Measurements from ENCODE around the gene PIK3C2G. TPM values are rescaled to one million over a fixed set of nuclear protein-coding genes. Genes with fewer than 3 reads are reported as not detected.

PIK3C2G gene
- total and polyA plus RNA-seq, 2 donors from 2014 or later: 4.4 to 5.8 TPM

GRCh38 chr12:18612971-18613370 is 351.7 kb downstream of the PIK3C2G start:
- no peaks in the 10 kb centered on the region for H3K9me3 ChIP-seq (ENCODE audit: control insufficient read depth in 2 of 3, insufficient read depth in 1 of 3, low read length in 3 of 3)
- intact Hi-C loops (cut with DNase I): no loop called here
- FAIRE-seq (no peak), DNase-seq (no peak)
- no peaks in the 10 kb centered on the region for H3K27me3 ChIP-seq (ENCODE audit: control insufficient read depth, insufficient read depth, low read length)
- H3K4me3 ChIP-seq (ENCODE audit: low read length in 3 of 3): no peak overlapping the region
- H3K4me1 ChIP-seq (ENCODE audit: control insufficient read depth in 2 of 3, insufficient read depth in 2 of 3, low read depth in 1 of 3, low read length in 3 of 3): no peaks in the 10 kb centered on the region
- TF ChIP-seq, protein P1, sequence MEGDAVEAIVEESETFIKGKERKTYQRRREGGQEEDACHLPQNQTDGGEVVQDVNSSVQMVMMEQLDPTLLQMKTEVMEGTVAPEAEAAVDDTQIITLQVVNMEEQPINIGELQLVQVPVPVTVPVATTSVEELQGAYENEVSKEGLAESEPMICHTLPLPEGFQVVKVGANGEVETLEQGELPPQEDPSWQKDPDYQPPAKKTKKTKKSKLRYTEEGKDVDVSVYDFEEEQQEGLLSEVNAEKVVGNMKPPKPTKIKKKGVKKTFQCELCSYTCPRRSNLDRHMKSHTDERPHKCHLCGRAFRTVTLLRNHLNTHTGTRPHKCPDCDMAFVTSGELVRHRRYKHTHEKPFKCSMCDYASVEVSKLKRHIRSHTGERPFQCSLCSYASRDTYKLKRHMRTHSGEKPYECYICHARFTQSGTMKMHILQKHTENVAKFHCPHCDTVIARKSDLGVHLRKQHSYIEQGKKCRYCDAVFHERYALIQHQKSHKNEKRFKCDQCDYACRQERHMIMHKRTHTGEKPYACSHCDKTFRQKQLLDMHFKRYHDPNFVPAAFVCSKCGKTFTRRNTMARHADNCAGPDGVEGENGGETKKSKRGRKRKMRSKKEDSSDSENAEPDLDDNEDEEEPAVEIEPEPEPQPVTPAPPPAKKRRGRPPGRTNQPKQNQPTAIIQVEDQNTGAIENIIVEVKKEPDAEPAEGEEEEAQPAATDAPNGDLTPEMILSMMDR (IDR thresholded peaks at IDR 0.05; ENCODE audit: borderline replicate concordance, extremely low read depth, insufficient read depth): no peak
- H3K27ac ChIP-seq (ENCODE audit: low read depth in 2 of 2, low read length in 2 of 2): no peak overlapping the region
- no peak overlapping the region for H3K9ac ChIP-seq (ENCODE audit: low read length in 3 of 3)
- H3K36me3 ChIP-seq (ENCODE audit: control insufficient read depth in 2 of 3, insufficient read depth in 3 of 3, low read length in 3 of 3): no peaks in the 10 kb centered on the region

DNA sequence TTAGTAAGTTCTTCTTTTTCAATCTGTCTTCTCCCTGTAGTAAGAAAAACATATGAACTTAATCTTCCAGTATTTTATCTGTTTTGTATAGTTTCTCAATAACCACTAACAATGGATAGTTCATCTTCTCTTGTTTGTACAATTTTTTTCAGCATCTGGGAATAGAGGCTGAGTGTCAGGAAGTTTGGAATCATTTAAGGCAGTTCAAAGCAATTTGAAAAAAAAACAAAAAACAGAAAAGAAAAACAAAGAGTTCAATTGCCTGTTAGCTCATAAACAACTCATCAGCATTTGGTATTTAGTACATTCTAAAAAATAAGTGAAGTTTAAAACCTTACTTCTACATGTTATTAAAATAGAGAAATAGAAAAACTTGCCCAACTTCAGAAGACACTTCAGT is 359.7 kb downstream of the PIK3C2G start:
- no peaks in the 10 kb centered on the region for H3K9me3 ChIP-seq (ENCODE audit: control insufficient read depth in 2 of 3, insufficient read depth in 1 of 3, low read length in 3 of 3)
- no peak for FAIRE-seq
- intact Hi-C loops (cut with DNase I): no loop called here
- H3K27ac ChIP-seq (ENCODE audit: low read depth in 2 of 2, low read length in 2 of 2): no peak overlapping the region
- H3K27me3 ChIP-seq (ENCODE audit: control insufficient read depth, insufficient read depth, low read length): no peaks in the 10 kb centered on the region
- no peak overlapping the region for H3K4me3 ChIP-seq (ENCODE audit: low read length in 3 of 3)
- no peaks in the 10 kb centered on the region for H3K36me3 ChIP-seq (ENCODE audit: control insufficient read depth in 2 of 3, insufficient read depth in 3 of 3, low read length in 3 of 3)
- H3K9ac ChIP-seq (ENCODE audit: low read length in 3 of 3): no peak overlapping the region
- TF ChIP-seq, protein P1 (IDR thresholded peaks at IDR 0.05; ENCODE audit: borderline replicate concordance, extremely low read depth, insufficient read depth): no peak
- DNase-seq: no peak
- H3K4me1 ChIP-seq (ENCODE audit: control insufficient read depth in 2 of 3, insufficient read depth in 2 of 3, low read depth in 1 of 3, low read length in 3 of 3): no peaks in the 10 kb centered on the region

DNA sequence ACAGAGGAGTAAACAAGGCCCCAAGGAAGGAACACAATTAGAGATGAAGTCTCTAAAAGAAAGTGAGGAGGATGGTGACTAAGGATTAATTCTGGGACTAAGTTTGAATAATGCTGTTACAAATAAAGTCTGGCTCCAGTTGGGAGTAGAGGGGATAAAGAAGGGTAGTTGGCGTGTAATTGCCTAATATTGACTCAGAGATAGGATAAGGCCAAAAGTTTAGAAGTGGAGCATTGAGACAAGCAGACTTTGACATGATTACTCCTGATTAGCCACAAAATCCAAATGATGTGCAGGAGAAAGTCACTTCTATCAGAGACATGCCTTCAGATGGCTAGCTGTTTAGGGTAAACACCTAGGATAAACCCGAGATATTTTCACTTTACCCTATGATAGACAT is 368.1 kb downstream of the PIK3C2G start:
- Histone ChIP-seq H3K27me3 (ENCODE audit: control insufficient read depth, insufficient read depth, low read length) (no peaks in the 10 kb centered on the region), H3K9me3 (ENCODE audit: control insufficient read depth in 2 of 3, insufficient read depth in 1 of 3, low read length in 3 of 3) (peaks cover 0 to 8% (median 2%) of the 10 kb centered on the region in 3 donors), H3K27ac (ENCODE audit: low read depth in 2 of 2, low read length in 2 of 2) (no peak overlapping the region), H3K4me3 (ENCODE audit: low read length in 3 of 3) (no peak overlapping the region), H3K4me1 (ENCODE audit: control insufficient read depth in 2 of 3, insufficient read depth in 2 of 3, low read depth in 1 of 3, low read length in 3 of 3) (no peaks in the 10 kb centered on the region), H3K9ac (ENCODE audit: low read length in 3 of 3) (no peak overlapping the region), H3K36me3 (ENCODE audit: control insufficient read depth in 2 of 3, insufficient read depth in 3 of 3, low read length in 3 of 3) (no peaks in the 10 kb centered on the region)
- TF ChIP-seq, protein P1 (IDR thresholded peaks at IDR 0.05; ENCODE audit: borderline replicate concordance, extremely low read depth, insufficient read depth): no peak
- intact Hi-C loops (cut with DNase I): no loop called here
- DNase-seq: no peak
- FAIRE-seq: no peak

- Histone ChIP-seq H3K9ac (ENCODE audit: low read length in 3 of 3) (no peak overlapping the region), H3K27me3 (ENCODE audit: control insufficient read depth, insufficient read depth, low read length) (no peaks in the 10 kb centered on the region), H3K36me3 (ENCODE audit: control insufficient read depth in 2 of 3, insufficient read depth in 3 of 3, low read length in 3 of 3) (no peaks in the 10 kb centered on the region), H3K4me3 (ENCODE audit: low read length in 3 of 3) (no peak overlapping the region), H3K4me1 (ENCODE audit: control insufficient read depth in 2 of 3, insufficient read depth in 2 of 3, low read depth in 1 of 3, low read length in 3 of 3) (no peaks in the 10 kb centered on the region), H3K9me3 (ENCODE audit: control insufficient read depth in 2 of 3, insufficient read depth in 1 of 3, low read length in 3 of 3) (peaks cover 0 to 8% (median 2%) of the 10 kb centered on the region in 3 donors), H3K27ac (ENCODE audit: low read depth in 2 of 2, low read length in 2 of 2) (no peak overlapping the region)
- no peak for DNase-seq
- intact Hi-C loops (cut with DNase I): no loop called here
- no peak for FAIRE-seq
- TF ChIP-seq, protein P1 (IDR thresholded peaks at IDR 0.05; ENCODE audit: borderline replicate concordance, extremely low read depth, insufficient read depth): no peak
Measured at GRCh38 chr12:18629916-18630315, 368.6 kb downstream of the PIK3C2G start.

Data from kidney (tissue), 14 donors.